ENCODE data around the gene RNF17. TPM values are rescaled to one million over a fixed set of nuclear protein-coding genes. Genes with fewer than 3 reads are reported as not detected.
A peak's percentile ranks its signal among the peaks of the same experiment; 100 is the strongest.
"Not testable (repeated sequence)": the region's sequence is repeated elsewhere in the genome, so short reads cannot be mapped to it uniquely, and the experiment has no call there.

The RNF17 gene
- total RNA-seq, 1 donor from 2014 or later = not detected

DNA sequence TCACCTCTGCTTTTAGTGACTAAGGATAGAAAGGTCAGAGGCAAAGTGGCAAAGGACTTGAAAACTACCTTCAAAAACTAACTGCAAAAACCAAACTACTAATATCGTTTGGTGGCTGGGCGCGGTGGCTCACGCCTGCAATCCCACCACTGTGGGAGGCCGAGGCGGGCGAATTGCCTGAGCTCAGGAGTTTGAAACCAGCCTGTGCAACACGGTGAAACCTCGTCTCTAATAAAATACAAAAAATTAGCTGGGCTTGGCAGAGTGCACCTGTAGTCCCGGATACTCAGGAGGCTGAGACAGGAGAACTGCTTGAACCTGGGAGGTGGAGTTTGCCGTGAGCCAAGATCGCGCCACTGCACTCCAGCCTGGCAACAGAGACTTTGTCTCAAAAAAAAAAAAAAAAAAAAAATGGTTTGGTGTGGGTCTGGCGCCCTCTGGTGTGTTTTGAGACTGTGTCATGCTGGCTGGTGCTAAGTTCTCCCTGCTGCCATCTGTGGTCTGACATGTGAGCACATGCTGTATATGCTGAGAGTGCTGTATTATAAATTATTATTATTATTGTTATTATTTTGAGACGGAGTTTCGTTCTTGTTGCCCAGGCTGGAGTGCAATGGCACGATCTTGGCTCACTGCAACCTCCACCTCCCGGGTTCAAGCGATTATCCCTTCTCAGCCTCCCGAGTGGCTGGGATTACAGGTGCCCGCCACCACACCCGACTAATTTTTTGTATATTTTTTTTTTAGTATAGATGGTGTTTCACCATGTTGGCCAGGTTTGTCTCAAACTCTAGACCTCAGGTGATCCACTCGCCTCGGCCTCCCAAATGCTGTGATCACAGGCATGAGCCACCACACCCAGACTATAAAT is 36.0 kb upstream of the RNF17 start:
- no peaks in the 10 kb centered on the region for H3K4me1 Mint-ChIP-seq (ENCODE audit: low read depth)
- H3K27me3 Mint-ChIP-seq (ENCODE audit: low read depth) = peaks cover 24% of the 10 kb centered on the region
- no peak overlapping the region for H3K27ac Mint-ChIP-seq (ENCODE audit: unreplicated experiment)
- peaks cover 6% of the 10 kb centered on the region for H3K9me3 Mint-ChIP-seq (ENCODE audit: low read depth)
- TF ChIP-seq, protein P1, sequence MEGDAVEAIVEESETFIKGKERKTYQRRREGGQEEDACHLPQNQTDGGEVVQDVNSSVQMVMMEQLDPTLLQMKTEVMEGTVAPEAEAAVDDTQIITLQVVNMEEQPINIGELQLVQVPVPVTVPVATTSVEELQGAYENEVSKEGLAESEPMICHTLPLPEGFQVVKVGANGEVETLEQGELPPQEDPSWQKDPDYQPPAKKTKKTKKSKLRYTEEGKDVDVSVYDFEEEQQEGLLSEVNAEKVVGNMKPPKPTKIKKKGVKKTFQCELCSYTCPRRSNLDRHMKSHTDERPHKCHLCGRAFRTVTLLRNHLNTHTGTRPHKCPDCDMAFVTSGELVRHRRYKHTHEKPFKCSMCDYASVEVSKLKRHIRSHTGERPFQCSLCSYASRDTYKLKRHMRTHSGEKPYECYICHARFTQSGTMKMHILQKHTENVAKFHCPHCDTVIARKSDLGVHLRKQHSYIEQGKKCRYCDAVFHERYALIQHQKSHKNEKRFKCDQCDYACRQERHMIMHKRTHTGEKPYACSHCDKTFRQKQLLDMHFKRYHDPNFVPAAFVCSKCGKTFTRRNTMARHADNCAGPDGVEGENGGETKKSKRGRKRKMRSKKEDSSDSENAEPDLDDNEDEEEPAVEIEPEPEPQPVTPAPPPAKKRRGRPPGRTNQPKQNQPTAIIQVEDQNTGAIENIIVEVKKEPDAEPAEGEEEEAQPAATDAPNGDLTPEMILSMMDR (IDR thresholded peaks at IDR 0.05) = peak; percentile 94
- DNase-seq (ENCODE audit: low spot score) = no peak
- H3K4me3 Mint-ChIP-seq (ENCODE audit: unreplicated experiment) = no peak overlapping the region
- no peaks in the 10 kb centered on the region for H3K36me3 Mint-ChIP-seq (ENCODE audit: low read depth)

DNA sequence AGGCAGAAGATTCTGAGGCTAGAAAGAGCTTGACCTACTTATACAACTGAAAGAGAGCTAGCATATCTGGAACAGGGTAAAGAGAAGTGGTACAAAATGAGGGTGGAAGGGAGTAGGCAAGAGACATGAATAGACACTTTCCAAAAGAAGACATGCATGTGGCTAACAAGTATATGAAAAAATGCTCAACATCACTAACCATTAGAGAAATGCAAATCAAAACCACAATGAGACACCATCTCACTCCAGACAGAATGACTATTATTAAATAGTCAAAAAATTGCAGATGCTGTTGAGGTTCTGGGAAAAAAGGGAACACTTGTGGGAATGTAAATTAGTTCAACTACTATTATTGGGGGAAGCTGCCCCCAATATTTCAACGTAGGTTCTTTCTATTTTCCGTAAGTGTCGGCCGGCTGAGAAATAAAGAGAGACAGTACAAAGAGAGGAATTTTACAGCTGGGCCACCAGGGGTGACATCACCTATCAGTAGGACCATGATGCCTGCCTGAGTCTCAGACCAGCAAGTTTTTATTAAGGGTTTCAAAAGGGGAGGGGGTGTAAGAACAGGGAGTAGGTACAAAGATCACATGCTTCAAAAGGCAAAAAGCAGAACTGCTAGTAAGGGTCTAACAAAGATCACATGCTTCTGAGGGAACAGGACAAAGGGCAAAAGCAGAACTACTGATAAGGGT is 32.9 kb upstream of the RNF17 start:
- H3K9me3 Mint-ChIP-seq (ENCODE audit: low read depth); H3K4me3 Mint-ChIP-seq (ENCODE audit: unreplicated experiment); H3K4me1 Mint-ChIP-seq (ENCODE audit: low read depth); DNase-seq (ENCODE audit: low spot score); H3K27me3 Mint-ChIP-seq (ENCODE audit: low read depth); H3K27ac Mint-ChIP-seq (ENCODE audit: unreplicated experiment); H3K36me3 Mint-ChIP-seq (ENCODE audit: low read depth): not testable (repeated sequence)

DNA sequence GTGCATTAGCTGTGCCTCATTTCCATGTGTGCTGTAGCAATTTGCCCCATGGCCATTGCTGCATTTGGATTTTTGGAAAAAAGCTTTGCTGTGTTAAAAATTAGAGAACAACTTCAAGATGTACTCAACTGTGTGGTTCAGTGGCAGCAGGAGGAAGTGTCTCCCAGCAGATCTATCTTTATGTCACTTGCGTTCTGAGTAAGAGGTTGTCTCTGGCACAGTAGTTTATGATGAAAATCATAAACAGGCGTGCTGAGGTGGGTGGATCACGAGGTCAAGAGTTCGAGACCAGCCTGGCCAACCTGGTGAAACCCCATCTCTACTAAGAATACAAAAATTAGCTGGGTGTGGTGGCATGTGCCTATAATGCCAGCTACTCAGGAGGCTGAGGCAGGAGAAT is 29.0 kb upstream of the RNF17 start:
- no peaks in the 10 kb centered on the region for H3K27me3 Mint-ChIP-seq (ENCODE audit: low read depth)
- H3K36me3 Mint-ChIP-seq (ENCODE audit: low read depth) = no peaks in the 10 kb centered on the region
- DNase-seq (ENCODE audit: low spot score) = no peak
- no peak overlapping the region for H3K27ac Mint-ChIP-seq (ENCODE audit: unreplicated experiment)
- TF ChIP-seq, protein P1 (IDR thresholded peaks at IDR 0.05) = no peak
- H3K9me3 Mint-ChIP-seq (ENCODE audit: low read depth) = peaks cover 6% of the 10 kb centered on the region
- H3K4me1 Mint-ChIP-seq (ENCODE audit: low read depth) = no peaks in the 10 kb centered on the region
- H3K4me3 Mint-ChIP-seq (ENCODE audit: unreplicated experiment) = no peak overlapping the region

DNA sequence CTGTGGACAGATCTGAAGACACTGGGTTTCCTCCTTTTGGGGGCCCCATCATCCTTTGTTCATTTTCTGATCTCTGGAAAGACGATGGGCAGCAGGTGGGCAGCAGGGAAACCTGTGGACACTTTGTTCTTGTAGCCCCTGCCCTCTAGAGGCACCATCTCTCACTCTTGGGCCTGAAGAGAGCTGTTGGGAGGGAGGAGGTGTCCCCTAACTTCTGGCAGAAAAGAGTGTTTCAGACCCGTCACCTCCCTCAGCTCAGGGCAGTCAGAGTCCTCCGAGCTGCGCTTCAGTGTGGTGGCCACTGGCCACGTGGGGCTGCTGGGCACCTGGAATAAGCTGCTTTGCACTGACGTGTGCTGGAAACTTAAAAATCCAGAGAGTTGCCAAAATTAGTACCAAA is 26.9 kb upstream of the RNF17 start:
- no peak overlapping the region for H3K27ac Mint-ChIP-seq (ENCODE audit: unreplicated experiment)
- H3K36me3 Mint-ChIP-seq (ENCODE audit: low read depth) = no peaks in the 10 kb centered on the region
- no peak overlapping the region for H3K4me3 Mint-ChIP-seq (ENCODE audit: unreplicated experiment)
- no peaks in the 10 kb centered on the region for H3K9me3 Mint-ChIP-seq (ENCODE audit: low read depth)
- DNase-seq (ENCODE audit: low spot score) = no peak
- TF ChIP-seq, protein P1 (IDR thresholded peaks at IDR 0.05) = no peak
- no peaks in the 10 kb centered on the region for H3K27me3 Mint-ChIP-seq (ENCODE audit: low read depth)
- H3K4me1 Mint-ChIP-seq (ENCODE audit: low read depth) = no peaks in the 10 kb centered on the region

DNA sequence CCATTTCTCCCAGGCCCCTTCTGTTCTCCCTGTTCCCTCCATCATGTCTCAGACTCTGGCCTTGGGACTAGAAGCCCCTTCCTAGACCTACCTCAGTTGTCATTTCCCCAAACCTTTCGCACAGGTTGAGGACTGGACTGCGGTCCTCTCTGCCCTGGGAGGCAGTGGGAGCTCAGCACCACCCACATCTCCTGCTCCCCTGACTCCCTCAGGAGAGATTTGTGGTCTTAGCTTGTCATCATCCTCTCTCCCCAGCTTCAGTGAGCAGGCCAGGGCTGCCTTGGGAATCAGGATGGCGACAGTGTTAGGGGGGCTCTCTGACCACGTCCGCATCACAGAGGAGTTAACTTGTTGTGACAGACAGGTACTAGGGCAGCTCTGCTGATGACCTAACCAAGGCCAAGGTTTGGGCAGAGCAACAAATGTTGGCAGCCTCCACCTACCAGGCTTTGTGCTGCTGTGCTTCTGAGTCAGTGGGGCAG is 25.6 kb upstream of the RNF17 start:
- H3K27ac Mint-ChIP-seq (ENCODE audit: unreplicated experiment) = no peak overlapping the region
- H3K4me1 Mint-ChIP-seq (ENCODE audit: low read depth) = no peaks in the 10 kb centered on the region
- no peak for DNase-seq (ENCODE audit: low spot score)
- no peak overlapping the region for H3K4me3 Mint-ChIP-seq (ENCODE audit: unreplicated experiment)
- H3K27me3 Mint-ChIP-seq (ENCODE audit: low read depth) = peaks cover 4% of the 10 kb centered on the region
- H3K36me3 Mint-ChIP-seq (ENCODE audit: low read depth) = no peaks in the 10 kb centered on the region
- TF ChIP-seq, protein P1 (IDR thresholded peaks at IDR 0.05) = no peak
- no peaks in the 10 kb centered on the region for H3K9me3 Mint-ChIP-seq (ENCODE audit: low read depth)
